Measurements from ENCODE around the gene HAGHL.
A peak's percentile ranks its signal among the peaks of the same experiment; 100 is the strongest.

HAGHL gene, protein sequence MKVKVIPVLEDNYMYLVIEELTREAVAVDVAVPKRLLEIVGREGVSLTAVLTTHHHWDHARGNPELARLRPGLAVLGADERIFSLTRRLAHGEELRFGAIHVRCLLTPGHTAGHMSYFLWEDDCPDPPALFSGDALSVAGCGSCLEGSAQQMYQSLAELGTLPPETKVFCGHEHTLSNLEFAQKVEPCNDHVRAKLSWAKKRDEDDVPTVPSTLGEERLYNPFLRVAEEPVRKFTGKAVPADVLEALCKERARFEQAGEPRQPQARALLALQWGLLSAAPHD

GRCh38 chr16:726438-727290, at the start of gene HAGHL, which contains the start of gene CCDC78:
TSS of gene HAGHL (plus strand) at chr16:727106. CDS start at chr16:727510, 404 bp downstream.
TSS of gene CCDC78 (minus strand) at chr16:726443. CDS start at chr16:726367, 76 bp downstream.
- peak in 1 of 2 donors; percentile 53 for DNase-seq (ENCODE audit: low read depth in 2 of 2)

GRCh38 chr16:677316-678190, 49.4 kb upstream of the HAGHL start:
- DNase-seq (ENCODE audit: low read depth in 2 of 2), result no peak

DNA sequence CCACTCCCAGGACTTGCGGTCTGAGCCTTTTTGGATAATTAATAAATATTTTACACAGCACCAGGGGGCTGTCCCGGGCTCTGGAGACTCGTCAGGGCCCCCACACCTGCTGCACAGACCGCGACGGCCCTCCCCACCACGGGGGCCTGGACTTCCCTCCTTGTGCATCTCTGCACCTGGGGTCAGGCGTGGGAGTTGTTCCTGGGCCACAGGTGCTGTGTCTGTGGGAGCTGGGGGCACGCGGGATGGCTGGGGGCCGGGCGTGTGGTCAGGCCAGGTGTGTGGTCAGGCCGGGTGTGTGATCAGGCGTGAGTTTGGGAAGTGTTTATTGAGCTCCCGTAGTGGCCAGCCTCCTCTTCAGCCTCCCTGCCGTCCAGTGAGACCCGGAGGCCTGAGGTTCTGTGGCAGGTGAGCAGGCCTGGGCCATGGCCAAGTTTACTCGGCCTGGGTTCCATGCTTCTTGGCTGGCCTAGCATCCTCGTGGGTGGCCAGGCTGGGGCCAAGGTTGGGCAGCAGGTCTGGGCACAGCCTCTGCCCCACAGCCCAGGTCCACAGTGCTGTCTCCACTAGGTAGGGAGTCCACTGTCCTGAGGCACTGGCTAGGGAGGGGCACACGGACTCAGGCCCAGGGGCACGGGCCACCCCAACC, 48.6 kb upstream of the HAGHL start:
- DNase-seq (ENCODE audit: low read depth in 2 of 2), result no peak

DNA sequence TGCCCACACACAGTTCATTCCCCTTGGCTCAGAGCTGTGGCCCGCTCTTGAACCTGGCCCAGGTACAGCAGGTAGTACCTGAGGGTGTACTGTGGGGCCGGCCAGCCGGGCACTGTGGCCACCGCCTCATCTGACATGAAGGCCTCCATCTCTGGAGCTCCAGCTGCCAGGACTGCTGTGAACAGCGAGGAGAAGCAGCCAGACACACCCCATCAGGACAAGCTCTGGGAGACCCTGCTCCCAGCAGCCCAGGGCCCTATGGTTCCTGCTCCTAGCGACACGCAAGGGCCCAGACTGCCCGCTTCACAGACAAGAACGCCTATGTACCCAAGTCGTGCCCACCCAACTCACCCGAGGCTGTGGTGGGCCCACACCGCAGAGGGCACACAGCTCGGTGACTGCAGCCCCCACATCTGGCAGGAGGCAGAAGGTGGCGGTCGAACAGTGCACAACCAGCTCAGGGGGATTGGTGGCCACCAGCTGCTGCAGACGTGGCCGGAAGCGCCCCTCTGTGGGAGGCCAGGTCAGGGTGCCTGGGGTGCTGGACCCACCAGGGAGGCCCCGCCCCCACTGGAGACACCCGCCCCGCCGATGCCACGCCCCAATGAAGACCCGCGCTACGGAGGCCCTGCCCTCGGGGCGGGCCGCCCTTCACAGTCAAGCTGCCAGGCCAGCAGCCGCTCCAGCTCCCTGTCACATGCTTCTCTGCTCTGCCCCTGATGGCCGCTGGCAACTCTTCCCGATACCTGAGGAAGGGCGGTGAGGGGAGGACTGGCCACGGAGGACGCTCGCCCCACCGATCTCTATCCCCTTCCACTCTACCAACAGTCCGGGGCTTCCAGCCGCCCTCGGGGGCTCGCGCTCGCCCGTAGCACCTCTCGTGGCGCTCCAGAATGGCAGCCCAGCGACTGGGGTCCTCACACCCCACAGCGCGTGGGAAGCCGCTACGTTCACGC, 47.8 kb upstream of the HAGHL start:
- peak; percentile 49 for DNase-seq (ENCODE audit: low read depth in 2 of 2)

- DNase-seq (ENCODE audit: low read depth in 2 of 2), result peak; percentile 79 to 86
Measured at GRCh38 chr16:679814-680624, 46.9 kb upstream of the HAGHL start, which contains the start of gene STUB1. TSS of gene STUB1 (plus strand) at chr16:680410. CDS start at chr16:680526, 116 bp downstream.

DNA sequence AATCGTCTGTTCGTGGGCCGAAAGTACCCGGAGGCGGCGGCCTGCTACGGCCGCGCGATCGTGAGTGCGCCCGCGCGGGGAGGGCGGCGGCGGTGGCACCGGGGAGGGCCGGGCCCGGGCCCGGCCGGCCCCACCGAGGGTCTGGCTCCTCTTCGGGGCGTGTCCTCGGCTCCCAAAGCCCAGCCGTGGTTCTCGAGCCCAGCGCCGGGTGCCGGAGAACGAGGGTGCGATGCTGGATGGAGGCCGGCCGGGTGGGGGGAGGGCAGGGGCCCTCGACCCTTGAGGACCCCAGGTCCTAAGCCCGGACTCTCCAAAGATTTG, 46.3 kb upstream of the HAGHL start:
- DNase-seq (ENCODE audit: low read depth in 2 of 2), result no peak

- no peak for DNase-seq (ENCODE audit: low read depth in 2 of 2)
Measured at GRCh38 chr16:680967-681745, 45.8 kb upstream of the HAGHL start.

DNA sequence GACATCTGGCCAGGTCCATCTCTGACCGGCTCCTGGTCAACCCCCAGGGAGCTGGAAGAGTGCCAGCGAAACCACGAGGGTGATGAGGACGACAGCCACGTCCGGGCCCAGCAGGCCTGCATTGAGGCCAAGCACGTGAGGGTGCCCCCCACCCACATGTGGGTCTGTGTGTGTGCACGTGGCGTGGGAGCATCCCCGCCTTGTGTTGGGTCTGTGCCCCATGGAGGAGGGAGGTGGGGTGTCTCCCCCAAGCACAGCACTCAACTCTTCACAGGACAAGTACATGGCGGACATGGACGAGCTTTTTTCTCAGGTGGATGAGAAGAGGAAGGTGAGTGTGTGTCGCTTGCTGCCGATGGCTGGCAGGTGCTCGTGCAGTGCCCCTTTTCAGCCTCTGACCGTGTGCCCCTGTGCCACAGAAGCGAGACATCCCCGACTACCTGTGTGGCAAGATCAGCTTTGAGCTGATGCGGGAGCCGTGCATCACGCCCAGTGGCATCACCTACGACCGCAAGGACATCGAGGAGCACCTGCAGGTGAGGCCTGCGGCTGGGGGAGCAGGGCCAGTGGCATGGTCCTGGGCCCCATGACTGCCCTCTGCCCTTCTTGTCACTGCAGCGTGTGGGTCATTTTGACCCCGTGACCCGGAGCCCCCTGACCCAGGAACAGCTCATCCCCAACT, 45.0 kb upstream of the HAGHL start:
- no peak for DNase-seq (ENCODE audit: low read depth in 2 of 2)

- DNase-seq (ENCODE audit: low read depth in 2 of 2), result no peak
Measured at GRCh38 chr16:682493-683395, 44.2 kb upstream of the HAGHL start.

DNA sequence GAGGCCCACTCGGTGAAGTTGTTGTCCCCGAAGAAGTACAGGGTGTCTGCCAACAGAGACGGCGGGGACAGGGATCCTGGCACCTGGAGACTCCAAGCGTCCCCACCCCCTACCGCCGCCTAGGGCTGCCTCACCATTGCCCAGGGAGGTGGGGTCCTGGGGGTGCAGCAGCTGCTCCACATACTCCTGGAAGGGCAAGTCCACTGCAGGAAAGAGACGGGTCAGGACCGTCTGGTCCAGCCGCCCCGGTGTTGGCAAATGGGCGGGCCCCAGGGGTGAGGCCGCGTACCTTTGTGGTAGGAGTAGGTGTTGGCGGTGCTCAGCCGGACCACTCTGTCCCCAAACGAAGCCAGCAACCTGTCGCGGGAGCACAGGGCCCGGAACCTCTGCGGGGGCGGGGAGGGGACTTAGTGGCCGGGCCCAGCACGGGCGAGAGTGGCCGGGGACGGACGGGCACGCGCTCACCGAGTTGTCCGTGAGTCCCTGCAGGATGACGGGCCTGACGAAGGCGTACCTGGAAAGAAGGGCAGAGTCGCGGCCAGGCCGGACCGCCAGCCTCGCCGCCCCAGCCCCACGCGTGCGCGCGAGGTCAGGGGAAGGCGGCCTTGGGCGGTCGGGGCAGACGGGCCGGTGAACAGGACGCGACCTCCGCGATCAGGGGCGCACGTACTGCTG, 43.4 kb upstream of the HAGHL start:
- no peak for DNase-seq (ENCODE audit: low read depth in 2 of 2)

- peak; percentile 98 for DNase-seq (ENCODE audit: low read depth in 2 of 2)
Measured at GRCh38 chr16:684071-684794, 42.7 kb upstream of the HAGHL start, which contains the start of gene JMJD8. TSS of gene JMJD8 (minus strand) at chr16:684334. CDS start at chr16:684319, 15 bp downstream.

DNA sequence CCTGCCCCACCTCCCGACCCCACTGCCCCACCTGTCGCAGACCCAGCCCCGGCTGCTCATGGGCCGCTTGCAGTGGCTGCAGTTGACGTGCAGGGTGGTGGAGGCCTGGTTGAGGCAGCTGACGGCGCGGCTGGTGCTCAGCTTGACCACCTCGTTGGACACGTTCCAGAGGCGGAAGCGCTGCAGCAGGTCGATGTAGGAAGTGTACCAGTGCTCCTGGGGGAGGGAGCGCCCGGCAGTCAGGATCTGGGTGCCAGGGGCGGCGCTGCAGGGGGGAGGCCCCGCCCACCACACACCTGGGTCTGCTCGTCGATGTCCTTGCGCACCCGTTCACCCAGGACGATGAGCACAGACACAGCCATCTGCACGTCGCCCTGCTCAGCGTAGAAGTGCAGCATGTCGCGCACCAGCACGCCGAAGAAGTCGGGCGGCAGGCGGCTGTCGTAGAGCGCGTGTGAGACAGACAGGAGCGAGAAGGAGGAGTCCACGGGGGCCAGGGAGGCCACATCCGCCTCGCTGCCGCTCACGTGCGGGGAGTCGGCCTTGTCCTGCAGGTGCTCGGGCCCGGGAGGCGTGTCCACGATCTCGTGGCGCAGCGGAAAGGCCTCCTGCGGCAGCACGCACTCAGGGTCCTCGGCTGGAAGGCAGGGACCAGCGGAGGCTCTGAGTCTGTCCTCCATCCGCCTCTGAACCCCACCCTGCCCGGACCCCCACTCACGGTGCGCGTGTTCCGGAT, 41.8 kb upstream of the HAGHL start:
- no peak for DNase-seq (ENCODE audit: low read depth in 2 of 2)

GRCh38 chr16:685967-686366, 40.9 kb upstream of the HAGHL start:
- no peak for DNase-seq (ENCODE audit: low read depth in 2 of 2)

GRCh38 chr16:686459-687260, 40.2 kb upstream of the HAGHL start:
- no peak for DNase-seq (ENCODE audit: low read depth in 2 of 2)
